ENCODE measurements around the gene SLC7A6. TPM values are rescaled to one million over a fixed set of nuclear protein-coding genes. Genes with fewer than 3 reads are reported as not detected.

Gene SLC7A6
- total RNA-seq: 9.8 and 14.1 TPM in 2 replicates

GRCh38 chr16:68264128-68265077 is at the start of gene SLC7A6:
Gene SLC7A6 (plus strand): TSS chr16:68264526. CDS start chr16:68274727, 10,201 bp downstream.

GRCh38 chr16:68235887-68236136 is 28.5 kb upstream of the SLC7A6 start, which contains the start of gene ESRP2:
Gene ESRP2 (minus strand): TSS chr16:68236127. CDS start chr16:68236045, 82 bp downstream.

GRCh38 chr16:68244903-68245853 is 19.1 kb upstream of the SLC7A6 start, which contains the start of gene PLA2G15:
Gene PLA2G15 (plus strand): TSS chr16:68245373. CDS start chr16:68245427, 54 bp downstream.

GRCh38 chr16:68310774-68311511 is 46.6 kb downstream of the SLC7A6 start, which contains the start of the genes PRMT7 and SLC7A6OS:
Gene PRMT7 (plus strand): TSS chr16:68311019. CDS start chr16:68315980, 4,961 bp downstream.
Gene SLC7A6OS (minus strand): TSS chr16:68310946. CDS start chr16:68310926, 20 bp downstream.

Other genes with a start within 250 kb of the SLC7A6 start
- gene DPEP2NB, start 248.6 kb upstream of the SLC7A6 start, total RNA-seq: not detected in 2 replicates
- 7.8 and 10.3 TPM in 2 replicates for gene DDX28, start 241.3 kb upstream of the SLC7A6 start, total RNA-seq
- 10.8 and 12.5 TPM in 2 replicates for gene DUS2, start 241.2 kb upstream of the SLC7A6 start, total RNA-seq
- 6.7 and 8.3 TPM in 2 replicates for gene NFATC3, start 179.2 kb upstream of the SLC7A6 start, total RNA-seq
- gene ESRP2, start 28.4 kb upstream of the SLC7A6 start, total RNA-seq: 0.09 and 0.14 TPM in 2 replicates
- gene PLA2G15, start 19.2 kb upstream of the SLC7A6 start, total RNA-seq: 17.2 and 27.3 TPM in 2 replicates
- gene SLC7A6OS, start 46.4 kb downstream of the SLC7A6 start, total RNA-seq: 12.5 and 12.9 TPM in 2 replicates
- gene PRMT7, start 46.5 kb downstream of the SLC7A6 start, total RNA-seq: 32.0 and 47.7 TPM in 2 replicates
- 0.09 and 0.14 TPM in 2 replicates for gene SMPD3, start 184.0 kb downstream of the SLC7A6 start, total RNA-seq

Data from smooth muscle cell of bladder (primary cell).